Measurements from ENCODE around the gene MROH2A. TPM values are rescaled to one million over a fixed set of nuclear protein-coding genes. Genes with fewer than 3 reads are reported as not detected.

The MROH2A gene
- total RNA-seq, 1 experiment from 2014 or later = not detected

GRCh38 chr2:233816334-233816733, 38.2 kb downstream of the MROH2A start:
- ATAC-seq (no peak), DNase-seq (ENCODE audit: low spot score) (no peak)
- Mint-ChIP-seq H3K27me3 (ENCODE audit: low read depth) (no peaks in the 10 kb centered on the region), H3K4me3 (no peak overlapping the region), H3K4me1 (no peaks in the 10 kb centered on the region), H3K36me3 (no peaks in the 10 kb centered on the region), H3K27ac (no peak overlapping the region), H3K9me3 (peaks cover 7% of the 10 kb centered on the region; the same call in 1 of the 2 replicates)
- POLR2A ChIA-PET = no interaction called here
- CTCF ChIA-PET = no interaction called here
- TF ChIP-seq ZNF138 (CRISPR knock-in tag; conservative IDR thresholded peaks at IDR 0.05) (no peak), TP53 (CRISPR knock-in tag; IDR thresholded peaks at IDR 0.05) (no peak), CREB1 (CRISPR knock-in tag; IDR thresholded peaks at IDR 0.05) (no peak), ELF4 (CRISPR knock-in tag; IDR thresholded peaks at IDR 0.05; ENCODE audit: low read depth) (no peak), AFF4 (CRISPR knock-in tag; IDR thresholded peaks at IDR 0.05; ENCODE audit: borderline replicate concordance) (no peak), STAT6 (CRISPR knock-in tag; conservative IDR thresholded peaks at IDR 0.05; ENCODE audit: low read depth) (no peak), SP1 (CRISPR knock-in tag; conservative IDR thresholded peaks at IDR 0.05) (no peak), NR3C1 (CRISPR knock-in tag; conservative IDR thresholded peaks at IDR 0.05; ENCODE audit: low read depth) (no peak), ZMAT4 (CRISPR knock-in tag; IDR thresholded peaks at IDR 0.05) (no peak), ATF3 (CRISPR knock-in tag; conservative IDR thresholded peaks at IDR 0.05) (no peak), ZNF232 (CRISPR knock-in tag; IDR thresholded peaks at IDR 0.05) (no peak), ZNF396 (CRISPR knock-in tag; IDR thresholded peaks at IDR 0.05; ENCODE audit: borderline replicate concordance) (no peak), RELA (CRISPR knock-in tag; IDR thresholded peaks at IDR 0.05; ENCODE audit: borderline replicate concordance) (no peak), SMAD3 (CRISPR knock-in tag; IDR thresholded peaks at IDR 0.05; ENCODE audit: borderline replicate concordance) (no peak)

GRCh38 chr2:233816771-233817170, 38.6 kb downstream of the MROH2A start:
- H3K4me1 Mint-ChIP-seq = no peaks in the 10 kb centered on the region
- ATAC-seq (no peak), DNase-seq (ENCODE audit: low spot score) (no peak)
- H3K9me3 Mint-ChIP-seq = peaks cover 7% of the 10 kb centered on the region; the same call in 1 of the 2 replicates
- POLR2A ChIA-PET = no interaction called here
- no peak overlapping the region for H3K4me3 Mint-ChIP-seq
- H3K27ac Mint-ChIP-seq = no peak overlapping the region
- no peaks in the 10 kb centered on the region for H3K36me3 Mint-ChIP-seq
- CTCF ChIA-PET = no interaction called here
- no peaks in the 10 kb centered on the region for H3K27me3 Mint-ChIP-seq (ENCODE audit: low read depth)
- TF ChIP-seq MAX (CRISPR knock-in tag; IDR thresholded peaks at IDR 0.05) = no peak
- no peak for TF ChIP-seq FOXP4 (CRISPR knock-in tag; IDR thresholded peaks at IDR 0.05)
- no peak for TF ChIP-seq ETV6 (CRISPR knock-in tag; IDR thresholded peaks at IDR 0.05)
- no peak for TF ChIP-seq OVOL2 (CRISPR knock-in tag; IDR thresholded peaks at IDR 0.05; ENCODE audit: borderline replicate concordance)
- no peak for TF ChIP-seq MYBL2 (CRISPR knock-in tag; IDR thresholded peaks at IDR 0.05)
- TF ChIP-seq ATF2 (CRISPR knock-in tag; IDR thresholded peaks at IDR 0.05; ENCODE audit: borderline replicate concordance, low read depth) = no peak
- TF ChIP-seq ZBTB21 (CRISPR knock-in tag; IDR thresholded peaks at IDR 0.05; ENCODE audit: borderline replicate concordance) = no peak
- no peak for TF ChIP-seq ZNF219 (CRISPR knock-in tag; IDR thresholded peaks at IDR 0.05; ENCODE audit: borderline replicate concordance)
- TF ChIP-seq ZSCAN18 (CRISPR knock-in tag; IDR thresholded peaks at IDR 0.05) = no peak
- no peak for TF ChIP-seq CREB1 (CRISPR knock-in tag; IDR thresholded peaks at IDR 0.05)
- no peak for TF ChIP-seq TCF7 (CRISPR knock-in tag; IDR thresholded peaks at IDR 0.05; ENCODE audit: low read depth)
